ENCODE data around the gene PTGES3.

GRCh38 chr12:56695327-56696101 lies 7.4 kb upstream of the PTGES3 start:
- TF ChIP-seq REST (IDR thresholded peaks at IDR 0.05; ENCODE audit: unreplicated experiment) (no peak), CTCF (conservative IDR thresholded peaks at IDR 0.05; ENCODE audit: low read depth in 2 of 2) (no peak), EZH2 (IDR thresholded peaks at IDR 0.05; ENCODE audit: low read depth, unreplicated experiment) (no peak), JUNB (IDR thresholded peaks at IDR 0.05; ENCODE audit: unreplicated experiment) (no peak), CREB1 (CRISPR knock-in tag; IDR thresholded peaks at IDR 0.05; ENCODE audit: low read depth) (no peak), POLR2AphosphoS5 (IDR thresholded peaks at IDR 0.05; ENCODE audit: low read depth) (no peak), EZH2phosphoT487 (IDR thresholded peaks at IDR 0.05; ENCODE audit: unreplicated experiment) (no peak)

Measured in GM23338 (cell line).